Gastroesophageal sphincter (tissue), 3 donors: ENCODE data around the gene C4orf50.

Source experiments
- EP300 ChIP-seq: sonication (generic); formaldehyde crosslinking; IDR thresholded peaks from one replicate; pipeline ENCODE4 v1.6.1; 2017; ENCODE audit warnings: antibody characterized with exemption, mild to moderate bottlenecking
- POLR2A ChIP-seq, 2 donors: fragments of 450-650 bp; IDR thresholded peaks; one replicate each; pipeline ENCODE4 v1.6.1; 2017; ENCODE audit warnings: antibody characterized with exemption in 2 of 2, mild to moderate bottlenecking in 2 of 2, moderate library complexity in 1 of 2
- POLR2AphosphoS5 ChIP-seq: sonication (generic); formaldehyde crosslinking; IDR thresholded peaks from one replicate; pipeline ENCODE4 v1.6.1; 2017; ENCODE audit warnings: antibody characterized with exemption
- TF ChIP-seq, protein P1 (sequence below), 4 experiments: fragments of 200-600 bp in 2 of 4; fragments of 450-650 bp in 2 of 4; sonication (generic) in 1 of 4; IDR thresholded peaks; one replicate each; pipeline ENCODE4 v1.5.1; 2017 to 2019; ENCODE audit warnings: antibody characterized with exemption in 4 of 4, mild to moderate bottlenecking in 2 of 4, moderate library complexity in 2 of 4

DNA sequence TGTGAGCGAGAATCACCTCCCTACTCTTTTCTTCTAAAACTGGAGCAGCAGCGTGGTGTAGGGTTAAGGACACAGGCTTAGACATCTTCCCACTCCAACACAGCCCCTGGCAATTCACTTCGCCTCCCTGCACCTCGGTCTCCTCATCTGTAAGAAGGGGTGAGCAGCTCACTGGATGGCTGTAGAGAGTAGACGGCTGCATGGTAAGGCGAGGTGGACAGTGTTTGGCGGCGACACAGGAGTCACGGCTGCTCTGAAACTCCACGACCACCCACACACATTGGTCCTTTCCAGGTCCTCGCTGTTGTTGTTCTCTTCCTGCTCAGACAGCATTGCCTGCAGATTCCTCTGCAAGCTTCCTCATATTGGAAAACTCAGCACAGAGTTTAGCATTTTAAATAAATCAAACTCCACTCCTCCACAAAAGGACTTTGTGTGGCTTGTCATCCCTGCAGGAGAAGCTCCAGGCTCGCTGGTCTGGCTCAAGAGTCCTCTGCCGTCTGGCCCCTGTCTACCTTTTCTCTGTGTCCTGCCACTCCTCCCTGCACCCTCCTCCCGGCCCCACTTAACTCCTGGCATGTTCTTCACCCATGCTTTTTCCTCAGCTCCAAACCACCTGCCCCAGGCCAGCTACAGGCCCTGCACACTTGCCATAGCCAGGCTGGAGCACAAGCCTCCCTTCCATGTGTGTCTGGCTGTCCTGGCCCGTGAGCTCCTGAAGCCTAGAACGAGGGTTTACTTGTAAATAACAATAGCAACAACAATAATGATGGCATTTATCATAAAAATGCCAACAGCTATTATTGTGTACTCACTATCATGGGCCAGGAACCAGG is 84.0 kb downstream of the C4orf50 start:
- TF ChIP-seq, protein P1, sequence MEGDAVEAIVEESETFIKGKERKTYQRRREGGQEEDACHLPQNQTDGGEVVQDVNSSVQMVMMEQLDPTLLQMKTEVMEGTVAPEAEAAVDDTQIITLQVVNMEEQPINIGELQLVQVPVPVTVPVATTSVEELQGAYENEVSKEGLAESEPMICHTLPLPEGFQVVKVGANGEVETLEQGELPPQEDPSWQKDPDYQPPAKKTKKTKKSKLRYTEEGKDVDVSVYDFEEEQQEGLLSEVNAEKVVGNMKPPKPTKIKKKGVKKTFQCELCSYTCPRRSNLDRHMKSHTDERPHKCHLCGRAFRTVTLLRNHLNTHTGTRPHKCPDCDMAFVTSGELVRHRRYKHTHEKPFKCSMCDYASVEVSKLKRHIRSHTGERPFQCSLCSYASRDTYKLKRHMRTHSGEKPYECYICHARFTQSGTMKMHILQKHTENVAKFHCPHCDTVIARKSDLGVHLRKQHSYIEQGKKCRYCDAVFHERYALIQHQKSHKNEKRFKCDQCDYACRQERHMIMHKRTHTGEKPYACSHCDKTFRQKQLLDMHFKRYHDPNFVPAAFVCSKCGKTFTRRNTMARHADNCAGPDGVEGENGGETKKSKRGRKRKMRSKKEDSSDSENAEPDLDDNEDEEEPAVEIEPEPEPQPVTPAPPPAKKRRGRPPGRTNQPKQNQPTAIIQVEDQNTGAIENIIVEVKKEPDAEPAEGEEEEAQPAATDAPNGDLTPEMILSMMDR (IDR thresholded peaks at IDR 0.05), result no peak
- TF ChIP-seq EP300 (no peak), POLR2AphosphoS5 (no peak), POLR2A (IDR thresholded peaks at IDR 0.05) (no peak)
